H9 (cell line): Measurements from ENCODE around the gene NDUFB11. TPM values are rescaled to one million over a fixed set of nuclear protein-coding genes. Genes with fewer than 3 reads are reported as not detected.

ENCODE experiments used
- DNase-seq: peaks from one replicate; pipeline ENCODE4 v3.0.0-alpha.2; 2017
- H2AFZ ChIP-seq: one replicate; pipeline ENCODE4 v1.6.1; 2013; ENCODE audit warnings: mild to moderate bottlenecking, low read length, control low read depth, moderate library complexity
- H2AK5ac ChIP-seq: 2 replicates; pipeline ENCODE4 v1.6.1; 2013; ENCODE audit warnings: low read length, control low read depth, mixed read lengths; ENCODE audit not compliant: insufficient read length
- H2BK120ac ChIP-seq: one replicate; pipeline ENCODE4 v1.6.1; 2013; ENCODE audit warnings: low read depth, mild to moderate bottlenecking, low read length, control low read depth, inconsistent platforms; ENCODE audit not compliant: poor library complexity, severe bottlenecking
- H2BK12ac ChIP-seq: 2 replicates; pipeline ENCODE4 v1.6.1; 2013; ENCODE audit warnings: low read length, control low read depth, mixed read lengths, low read depth; ENCODE audit not compliant: insufficient read length
- H2BK15ac ChIP-seq: 2 replicates; pipeline ENCODE4 v1.6.1; 2013; ENCODE audit warnings: low read depth, low read length, control low read depth
- H2BK20ac ChIP-seq: one replicate; pipeline ENCODE4 v1.6.1; 2013; ENCODE audit warnings: low read depth, mild to moderate bottlenecking, low read length, control low read depth, inconsistent platforms; ENCODE audit not compliant: poor library complexity, severe bottlenecking
- H2BK5ac ChIP-seq: 2 replicates; pipeline ENCODE4 v1.6.1; 2013; ENCODE audit warnings: low read length, control low read depth, mixed read lengths; ENCODE audit not compliant: insufficient read length
- H3K14ac ChIP-seq: 2 replicates; pipeline ENCODE4 v1.6.1; 2013; ENCODE audit warnings: low read length, control low read depth; ENCODE audit not compliant: insufficient read depth
- H3K18ac ChIP-seq: 2 replicates; pipeline ENCODE4 v1.6.1; 2013; ENCODE audit warnings: low read depth, mild to moderate bottlenecking, mixed read lengths, low read length, control low read depth; ENCODE audit not compliant: insufficient read length
- H3K23ac ChIP-seq: 2 replicates; pipeline ENCODE4 v1.6.1; 2013; ENCODE audit warnings: low read length, control low read depth, mixed read lengths, low read depth; ENCODE audit not compliant: insufficient read length
- H3K23me2 ChIP-seq: 2 replicates; pipeline ENCODE4 v1.6.1; 2013; ENCODE audit warnings: low read depth, mild to moderate bottlenecking, mixed read lengths, low read length, control low read depth; ENCODE audit not compliant: insufficient read length, poor library complexity, severe bottlenecking
- H3K27ac ChIP-seq: 2 replicates; pipeline ENCODE4 v1.5.1; 2013; ENCODE audit warnings: low read length, control low read depth, mixed read lengths, low read depth; ENCODE audit not compliant: insufficient read length
- H3K27me3 ChIP-seq: 2 replicates; pipeline ENCODE4 v1.6.1; 2013; ENCODE audit warnings: low read length, control low read depth, inconsistent platforms; ENCODE audit not compliant: insufficient read depth
- H3K4ac ChIP-seq: 2 replicates; pipeline ENCODE4 v1.6.1; 2013; ENCODE audit warnings: low read depth, mild to moderate bottlenecking, control low read depth, inconsistent platforms, low read length, moderate library complexity
- H3K4me1 ChIP-seq: 2 replicates; pipeline ENCODE4 v1.6.1; 2013; ENCODE audit warnings: low read length, control low read depth, inconsistent platforms; ENCODE audit not compliant: insufficient read depth
- H3K4me2 ChIP-seq: 2 replicates; pipeline ENCODE4 v1.6.1; 2013; ENCODE audit warnings: low read length, control low read depth, mixed read lengths; ENCODE audit not compliant: insufficient read length, insufficient read depth
- H3K56ac ChIP-seq: 2 replicates; pipeline ENCODE4 v1.6.1; 2013; ENCODE audit warnings: low read depth, mild to moderate bottlenecking, mixed read lengths, low read length, control low read depth; ENCODE audit not compliant: insufficient read length
- H3K79me1 ChIP-seq: 2 replicates; pipeline ENCODE4 v1.6.1; 2013; ENCODE audit warnings: low read depth, mild to moderate bottlenecking, moderate library complexity, low read length, control low read depth, inconsistent platforms; ENCODE audit not compliant: insufficient read depth, poor library complexity, severe bottlenecking
- H3K79me2 ChIP-seq: 2 replicates; pipeline ENCODE4 v1.6.1; 2013; ENCODE audit warnings: low read length, control low read depth, inconsistent platforms; ENCODE audit not compliant: insufficient read depth
- H3K9ac ChIP-seq: 2 replicates; pipeline ENCODE4 v1.6.1; 2013; ENCODE audit warnings: low read length, control low read depth, mixed read lengths; ENCODE audit not compliant: insufficient read length; ENCODE audit errors: extremely low read depth
- H3K9me3 ChIP-seq: one replicate; pipeline ENCODE4 v1.6.1; 2013; ENCODE audit warnings: low read depth, low read length, inconsistent platforms; ENCODE audit not compliant: control insufficient read depth
- H3T11ph ChIP-seq: one replicate; pipeline ENCODE4 v1.6.1; 2013; ENCODE audit warnings: mild to moderate bottlenecking, low read length, control low read depth, inconsistent platforms
- H4K20me1 ChIP-seq: one replicate; pipeline ENCODE4 v1.6.1; 2013; ENCODE audit not compliant: control insufficient read depth, insufficient read length, insufficient read depth
- H4K5ac ChIP-seq: 2 replicates; pipeline ENCODE4 v1.6.1; 2013; ENCODE audit warnings: low read depth, mild to moderate bottlenecking, mixed read lengths, low read length, control low read depth; ENCODE audit not compliant: insufficient read length
- H4K8ac ChIP-seq: replicated peaks from 2 replicates; pipeline ENCODE4 v1.6.1; 2013; ENCODE audit warnings: low read length, control low read depth, mixed read lengths, low read depth; ENCODE audit not compliant: insufficient read length
- H4K91ac ChIP-seq: 2 replicates; pipeline ENCODE4 v1.6.1; 2013; ENCODE audit warnings: low read depth, mild to moderate bottlenecking, moderate library complexity, mixed read lengths, low read length, control low read depth; ENCODE audit not compliant: insufficient read length
- H3K27ac Mint-ChIP-seq, 3 experiments: 2 replicates in 2 of 3; 3 replicates in 1 of 3; pipeline ENCODE4 v1.8.0; 2020 to 2021; ENCODE audit warnings: mixed read lengths in 3 of 3, mild to moderate bottlenecking in 1 of 3, moderate library complexity in 1 of 3
- H3K27me3 Mint-ChIP-seq: 2 replicates; pipeline ENCODE4 v1.8.0; 2021; ENCODE audit warnings: low read depth, mild to moderate bottlenecking, moderate library complexity, mixed read lengths
- H3K36me3 Mint-ChIP-seq, 3 experiments: 2 replicates in 2 of 3; 3 replicates in 1 of 3; pipeline ENCODE4 v1.8.0; 2020 to 2021; ENCODE audit warnings: low read depth in 3 of 3, mixed read lengths in 3 of 3; ENCODE audit not compliant: insufficient read depth in 1 of 3
- H3K4me1 Mint-ChIP-seq, 2 experiments: 2 replicates each; pipeline ENCODE4 v1.8.0; 2020; ENCODE audit warnings: mixed read lengths in 2 of 2
- H3K4me3 Mint-ChIP-seq, 2 experiments: 2 replicates in 1 of 2; 3 replicates in 1 of 2; pipeline ENCODE4 v1.8.0; 2020 to 2021; ENCODE audit warnings: mild to moderate bottlenecking in 2 of 2, mixed read lengths in 2 of 2, moderate library complexity in 1 of 2
- H3K9me3 Mint-ChIP-seq, 2 experiments: 2 replicates in 1 of 2; 3 replicates in 1 of 2; pipeline ENCODE4 v1.8.0; 2020; ENCODE audit warnings: mild to moderate bottlenecking in 2 of 2, mixed read lengths in 2 of 2, moderate library complexity in 1 of 2
- WGBS: extraction: QIAGEN DNeasy Blood & Tissue Kit; methylation state at CpG from one replicate; pipeline ENCODE4 v1.1.7; 2013; ENCODE audit warnings: missing lambda C conversion rate, low lambda C conversion rate, mixed read lengths; ENCODE audit not compliant: insufficient read length; ENCODE audit errors: extremely low coverage; 5-methylcytosine and 5-hydroxymethylcytosine counted together
- total RNA-seq: library from RNA; stranded (reverse); gene quantifications from 2 replicates; pipeline ENCODE4 v1.2.1, GENCODE V29; 2021
- TF ChIP-seq, protein P1 (sequence below): fragments of 200-600 bp; sonication (generic); conservative IDR thresholded peaks from 3 replicates; pipeline ENCODE4 v1.8.0; 2021; ENCODE audit warnings: antibody characterized with exemption, mild to moderate bottlenecking

Gene NDUFB11
- total RNA-seq, 1 experiment from 2014 or later: 100 TPM

DNA sequence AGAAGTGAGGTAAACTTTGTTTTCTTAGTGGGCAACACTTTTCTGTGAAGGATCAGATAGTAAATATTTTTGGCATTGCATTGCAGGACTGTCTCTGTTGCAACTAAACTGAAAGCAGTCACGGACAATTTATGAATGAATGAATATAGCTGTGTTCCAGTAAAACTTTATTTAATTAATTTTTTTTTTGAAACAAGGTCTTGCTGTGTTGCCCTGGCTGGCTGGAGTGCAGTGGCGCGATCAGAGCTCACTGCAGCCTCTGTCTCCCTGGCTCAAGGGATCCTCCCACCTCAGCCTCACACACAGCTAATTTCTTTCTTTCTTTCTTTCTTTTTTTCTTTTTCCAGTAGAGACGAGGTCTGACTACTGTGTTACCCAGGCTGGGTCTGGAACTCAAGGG lies 16.3 kb upstream of the NDUFB11 start:
- Histone ChIP-seq H3K4me1 (no peaks in the 10 kb centered on the region), H2BK20ac (no peak overlapping the region), H3K23me2 (no peaks in the 10 kb centered on the region), H3K18ac (no peak overlapping the region), H3K4me2 (no peak overlapping the region), H2BK120ac (no peak overlapping the region), H3K4ac (no peak overlapping the region), H3K79me2 (no peaks in the 10 kb centered on the region; the same call in 1 of the 2 replicates), H3K9me3 (no peaks in the 10 kb centered on the region), H2AK5ac (no peak overlapping the region), H3T11ph (no peak overlapping the region), H2BK5ac (no peak overlapping the region), H4K5ac (no peak overlapping the region), H4K8ac (no peak overlapping the region), H2AFZ (no peak overlapping the region), H4K91ac (no peak overlapping the region), H3K23ac (no peak overlapping the region), H3K27me3 (no peaks in the 10 kb centered on the region), H3K79me1 (no peaks in the 10 kb centered on the region), H3K9ac (no peak overlapping the region), H2BK15ac (no peak overlapping the region), H3K56ac (no peak overlapping the region), H3K27ac (no peak overlapping the region), H4K20me1 (no peaks in the 10 kb centered on the region), H2BK12ac (no peak overlapping the region), H3K14ac (no peak overlapping the region)
- H3K27ac Mint-ChIP-seq: peak overlapping the region in 1 of 3 experiments; percentile 32; a peak in 1 of 7 replicates
- TF ChIP-seq, protein P1, sequence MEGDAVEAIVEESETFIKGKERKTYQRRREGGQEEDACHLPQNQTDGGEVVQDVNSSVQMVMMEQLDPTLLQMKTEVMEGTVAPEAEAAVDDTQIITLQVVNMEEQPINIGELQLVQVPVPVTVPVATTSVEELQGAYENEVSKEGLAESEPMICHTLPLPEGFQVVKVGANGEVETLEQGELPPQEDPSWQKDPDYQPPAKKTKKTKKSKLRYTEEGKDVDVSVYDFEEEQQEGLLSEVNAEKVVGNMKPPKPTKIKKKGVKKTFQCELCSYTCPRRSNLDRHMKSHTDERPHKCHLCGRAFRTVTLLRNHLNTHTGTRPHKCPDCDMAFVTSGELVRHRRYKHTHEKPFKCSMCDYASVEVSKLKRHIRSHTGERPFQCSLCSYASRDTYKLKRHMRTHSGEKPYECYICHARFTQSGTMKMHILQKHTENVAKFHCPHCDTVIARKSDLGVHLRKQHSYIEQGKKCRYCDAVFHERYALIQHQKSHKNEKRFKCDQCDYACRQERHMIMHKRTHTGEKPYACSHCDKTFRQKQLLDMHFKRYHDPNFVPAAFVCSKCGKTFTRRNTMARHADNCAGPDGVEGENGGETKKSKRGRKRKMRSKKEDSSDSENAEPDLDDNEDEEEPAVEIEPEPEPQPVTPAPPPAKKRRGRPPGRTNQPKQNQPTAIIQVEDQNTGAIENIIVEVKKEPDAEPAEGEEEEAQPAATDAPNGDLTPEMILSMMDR: no peak
- DNase-seq: no peak
- H3K9me3 Mint-ChIP-seq: peaks cover 64 to 76% of the 10 kb centered on the region in 2 experiments
- H3K36me3 Mint-ChIP-seq: peaks cover 40 to 55% (median 50%) of the 10 kb centered on the region in 3 experiments
- no CpG with 5 or more reads among the region's 4 CpGs for WGBS
- H3K27me3 Mint-ChIP-seq: no peaks in the 10 kb centered on the region
- H3K4me1 Mint-ChIP-seq: no peaks in the 10 kb centered on the region
- H3K4me3 Mint-ChIP-seq: no peak overlapping the region
